T-helper 1 cell treated with Interleukin-12 subunit alpha and Interleukin-12 subunit beta and Interleukin-4 antibody, amounts not matched to agents 30 μg/mL and 1 μg/mL, for 36 hours (primary cell): ENCODE data around the gene ZNF138.
A peak's percentile ranks its signal among the peaks of the same experiment; 100 is the strongest.

ENCODE experiments used
- H3K27ac Mint-ChIP-seq: one replicate; pipeline ENCODE4 v1.8.0; 2021; ENCODE audit warnings: mild to moderate bottlenecking, mixed read lengths
- H3K27me3 Mint-ChIP-seq: one replicate; pipeline ENCODE4 v1.8.0; 2021; ENCODE audit warnings: low read depth, mixed read lengths
- H3K36me3 Mint-ChIP-seq: one replicate; pipeline ENCODE4 v1.8.0; 2021; ENCODE audit warnings: low read depth, mixed read lengths
- H3K4me1 Mint-ChIP-seq: one replicate; pipeline ENCODE4 v1.8.0; 2021; ENCODE audit warnings: low read depth, mixed read lengths
- H3K4me3 Mint-ChIP-seq: one replicate; pipeline ENCODE4 v1.8.0; 2021; ENCODE audit warnings: mild to moderate bottlenecking, moderate library complexity, mixed read lengths
- H3K9me3 Mint-ChIP-seq: one replicate; pipeline ENCODE4 v1.8.0; 2021; ENCODE audit warnings: mixed read lengths

The ZNF138 gene

DNA sequence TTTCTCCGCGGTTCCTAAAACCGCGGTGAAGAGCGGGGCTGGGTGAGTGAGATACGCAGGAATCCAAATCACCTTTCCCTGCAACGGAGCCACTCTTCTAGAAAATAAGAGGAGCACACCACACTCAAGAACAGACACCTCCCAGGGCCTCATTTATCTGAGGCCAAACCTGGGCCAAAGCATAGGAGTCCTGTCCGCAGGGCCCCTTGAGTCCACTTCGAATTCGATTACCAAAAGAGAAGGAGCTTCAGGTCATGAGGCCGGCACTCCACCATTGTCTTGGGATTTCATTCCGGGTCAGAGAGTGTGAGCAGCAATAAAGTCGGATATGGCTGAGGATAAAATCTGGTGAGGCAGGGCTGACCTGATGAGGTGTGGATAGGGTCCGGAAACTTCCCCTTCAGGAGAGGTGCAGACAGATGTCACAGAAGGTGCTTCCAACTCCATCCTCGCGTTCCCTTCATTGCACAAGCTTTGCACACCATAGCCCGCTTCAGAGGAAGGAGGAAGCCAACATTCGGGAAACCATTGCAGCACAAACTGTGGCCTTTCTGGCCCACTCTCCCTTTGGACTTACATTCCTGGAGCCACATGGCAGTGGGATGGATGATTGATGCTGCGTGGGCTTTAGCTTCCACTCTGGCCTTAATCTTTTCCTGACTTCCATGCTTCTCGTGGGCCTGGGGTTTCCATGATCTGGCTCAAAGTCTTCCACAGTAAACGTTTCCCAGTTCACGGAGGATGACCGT, 81.6 kb downstream of the ZNF138 start:
- H3K4me1 Mint-ChIP-seq: peaks cover 2% of the 10 kb centered on the region
- no peak overlapping the region for H3K27ac Mint-ChIP-seq
- H3K36me3 Mint-ChIP-seq: no peaks in the 10 kb centered on the region
- no peak overlapping the region for H3K4me3 Mint-ChIP-seq
- H3K9me3 Mint-ChIP-seq: peaks cover 34% of the 10 kb centered on the region
- no peaks in the 10 kb centered on the region for H3K27me3 Mint-ChIP-seq

DNA sequence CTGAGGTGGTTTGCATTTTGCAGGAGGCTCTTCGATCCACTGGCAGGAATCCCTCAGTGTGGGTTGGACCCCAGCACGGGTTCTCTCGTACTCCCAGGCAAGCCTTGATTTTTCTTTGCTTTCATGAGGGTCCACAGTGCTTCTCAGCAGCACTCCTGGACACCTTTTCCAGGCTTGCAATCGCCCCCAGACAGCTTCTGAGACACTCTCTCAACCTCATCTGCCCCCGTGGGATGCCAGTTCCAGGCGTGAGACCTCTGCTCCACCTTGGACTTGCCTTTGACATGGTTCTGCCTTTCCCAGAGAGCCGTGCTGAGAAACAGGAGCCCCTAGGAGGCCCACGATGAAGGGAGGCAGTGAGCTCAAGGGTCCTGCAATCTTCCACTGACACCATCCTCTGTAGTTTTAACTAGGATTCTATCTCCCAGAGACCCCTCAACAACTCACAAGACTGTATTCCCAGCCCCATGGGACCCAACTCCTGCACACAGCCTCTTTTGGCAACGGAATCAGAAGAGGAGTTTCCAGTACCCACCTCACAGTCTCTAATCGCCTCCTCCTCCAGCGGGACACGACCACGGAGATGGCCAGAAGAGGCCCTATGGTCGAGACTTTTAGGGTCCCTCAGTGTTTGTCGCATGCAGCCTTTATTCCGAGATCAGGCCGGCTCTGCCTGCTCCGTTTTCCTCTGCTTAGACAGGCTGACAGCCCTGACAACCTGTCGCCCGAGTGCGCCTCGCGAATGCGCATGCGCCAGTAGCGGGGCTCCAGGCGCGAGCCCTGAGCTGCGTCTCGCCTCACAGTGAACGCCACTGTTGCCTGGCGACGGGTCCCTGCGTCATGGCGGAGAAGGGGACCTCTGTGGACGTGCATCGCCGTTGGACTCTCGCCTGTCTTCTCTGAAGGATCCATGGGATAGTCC, 82.8 kb downstream of the ZNF138 start:
- peak overlapping the region; percentile 44 for H3K4me3 Mint-ChIP-seq

DNA sequence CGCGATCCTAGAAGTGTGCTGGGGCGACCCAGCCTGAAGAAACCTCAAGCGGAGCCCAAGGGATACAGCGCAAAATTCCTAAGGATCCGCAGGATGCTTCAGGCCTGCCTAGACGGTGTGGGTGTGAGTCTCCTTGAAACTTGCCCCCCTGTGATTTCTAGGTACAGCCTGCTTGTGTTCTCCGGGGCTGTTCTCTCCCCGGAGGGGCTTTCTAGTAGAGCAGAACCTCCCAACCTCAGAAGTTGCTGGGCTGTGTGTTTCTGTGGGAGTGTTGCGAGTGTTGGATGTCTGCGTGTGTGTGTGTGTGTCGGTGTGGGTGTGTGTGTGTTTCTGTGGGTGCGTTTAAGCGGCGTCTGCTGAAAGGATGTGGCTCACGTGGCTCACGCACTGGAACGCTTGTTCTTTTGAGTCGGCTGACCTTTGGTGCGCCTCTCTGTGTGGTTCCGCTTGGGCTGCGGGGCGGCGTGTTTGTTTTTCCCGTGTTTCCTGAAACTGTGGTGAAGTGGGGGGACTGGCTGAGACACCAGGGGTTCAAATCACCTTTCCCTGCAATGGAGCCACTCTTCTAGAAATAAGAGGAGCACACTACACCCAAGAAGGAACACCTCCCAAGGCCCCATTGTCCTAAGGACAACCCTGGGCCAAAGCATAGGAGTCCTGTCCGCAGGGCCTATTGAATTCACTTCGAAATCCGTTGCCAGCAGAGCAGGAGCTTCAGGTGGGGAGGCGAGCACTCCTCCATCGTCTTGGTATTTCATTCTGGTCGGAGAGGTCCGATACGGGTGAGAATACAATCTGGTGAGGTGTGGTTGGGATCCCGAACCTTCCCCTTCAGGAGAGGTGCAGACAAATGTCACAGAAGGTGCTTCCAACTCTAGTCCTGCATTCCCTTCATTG, 83.7 kb downstream of the ZNF138 start:
- Mint-ChIP-seq H3K4me1 (peaks cover 2% of the 10 kb centered on the region), H3K4me3 (no peak overlapping the region), H3K9me3 (peaks cover 30% of the 10 kb centered on the region), H3K27me3 (peaks cover 10% of the 10 kb centered on the region), H3K27ac (no peak overlapping the region), H3K36me3 (peaks cover 2% of the 10 kb centered on the region)

More for the DNA sequence above, 82.8 kb downstream of the ZNF138 start:
- no peaks in the 10 kb centered on the region for H3K36me3 Mint-ChIP-seq
- peaks cover 3% of the 10 kb centered on the region for H3K27me3 Mint-ChIP-seq
- peaks cover 2% of the 10 kb centered on the region for H3K4me1 Mint-ChIP-seq
- H3K9me3 Mint-ChIP-seq: peaks cover 29% of the 10 kb centered on the region
- H3K27ac Mint-ChIP-seq: no peak overlapping the region

GRCh38 chr7:64878684-64879083, 84.5 kb downstream of the ZNF138 start:
- H3K27ac Mint-ChIP-seq: no peak overlapping the region
- no peak overlapping the region for H3K4me3 Mint-ChIP-seq
- H3K36me3 Mint-ChIP-seq: peaks cover 2% of the 10 kb centered on the region
- H3K4me1 Mint-ChIP-seq: peaks cover 2% of the 10 kb centered on the region
- H3K9me3 Mint-ChIP-seq: peaks cover 32% of the 10 kb centered on the region
- peaks cover 12% of the 10 kb centered on the region for H3K27me3 Mint-ChIP-seq

- Mint-ChIP-seq H3K9me3 (peaks cover 34% of the 10 kb centered on the region), H3K27me3 (peaks cover 17% of the 10 kb centered on the region), H3K4me3 (no peak overlapping the region), H3K36me3 (peaks cover 2% of the 10 kb centered on the region), H3K27ac (no peak overlapping the region), H3K4me1 (peaks cover 2% of the 10 kb centered on the region)
These were observed 85.0 kb downstream of the ZNF138 start for GRCh38 chr7:64879086-64879730.

GRCh38 chr7:64879800-64880199, 85.6 kb downstream of the ZNF138 start:
- H3K4me3 Mint-ChIP-seq: no peak overlapping the region
- H3K27ac Mint-ChIP-seq: no peak overlapping the region
- peaks cover 17% of the 10 kb centered on the region for H3K27me3 Mint-ChIP-seq
- H3K36me3 Mint-ChIP-seq: peaks cover 2% of the 10 kb centered on the region
- peaks cover 36% of the 10 kb centered on the region for H3K9me3 Mint-ChIP-seq
- H3K4me1 Mint-ChIP-seq: peaks cover 2% of the 10 kb centered on the region

DNA sequence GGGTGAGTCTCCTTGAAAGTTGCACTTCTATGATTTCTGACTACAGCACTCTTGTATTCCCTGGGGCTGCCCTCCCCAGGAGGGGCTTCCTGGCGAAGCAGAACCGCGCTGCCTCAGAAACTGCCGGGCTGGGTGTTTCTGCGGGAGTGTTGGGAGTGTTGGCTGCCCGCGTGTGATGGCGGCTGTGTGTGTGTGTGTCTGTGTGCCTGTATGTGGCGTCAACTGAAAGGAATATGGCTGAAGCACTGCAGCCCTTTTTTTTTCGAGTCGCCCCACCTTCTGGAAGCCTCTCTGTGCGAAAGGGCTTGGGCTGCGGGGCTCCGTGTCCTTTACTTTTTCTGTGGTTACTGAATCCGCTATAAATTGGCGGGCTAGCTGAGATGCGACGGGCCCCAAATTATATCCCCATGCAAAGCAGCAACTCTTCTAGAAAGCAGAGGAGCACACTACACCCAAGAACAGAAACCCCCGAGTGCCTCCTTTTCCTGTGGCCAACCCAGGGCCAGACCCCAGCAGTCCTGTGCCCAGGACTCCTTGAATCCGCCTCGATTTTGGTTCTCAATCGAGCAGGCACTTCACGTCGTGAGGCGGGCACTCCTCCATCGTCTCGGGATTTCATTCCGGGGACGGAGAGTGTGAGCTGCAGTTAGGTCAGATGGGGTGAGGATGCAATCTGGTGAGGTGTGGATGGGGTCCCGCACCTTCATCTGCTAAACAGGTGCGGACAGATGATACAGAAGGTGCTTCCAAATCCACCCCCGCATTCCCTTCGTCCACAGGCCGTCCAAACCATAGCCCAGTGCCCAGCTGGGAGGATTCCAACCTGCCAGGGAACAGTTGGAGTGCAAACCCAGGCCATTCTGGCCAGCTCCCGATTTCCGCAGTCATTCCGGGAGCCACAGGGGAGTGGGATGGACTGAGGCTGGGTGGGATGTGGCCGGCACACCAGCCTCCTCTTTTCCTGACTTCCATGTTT, 86.4 kb downstream of the ZNF138 start:
- Mint-ChIP-seq H3K4me3 (no peak overlapping the region), H3K27ac (no peak overlapping the region), H3K27me3 (peaks cover 17% of the 10 kb centered on the region), H3K36me3 (peaks cover 2% of the 10 kb centered on the region), H3K9me3 (peaks cover 41% of the 10 kb centered on the region), H3K4me1 (peaks cover 2% of the 10 kb centered on the region)

- Mint-ChIP-seq H3K4me3 (no peak overlapping the region), H3K9me3 (peaks cover 42% of the 10 kb centered on the region), H3K27me3 (peaks cover 24% of the 10 kb centered on the region), H3K27ac (no peak overlapping the region), H3K36me3 (peaks cover 2% of the 10 kb centered on the region), H3K4me1 (peaks cover 2% of the 10 kb centered on the region)
These were observed 87.4 kb downstream of the ZNF138 start for GRCh38 chr7:64881461-64882287.

GRCh38 chr7:64882341-64883112, 88.3 kb downstream of the ZNF138 start:
- H3K27me3 Mint-ChIP-seq: peaks cover 24% of the 10 kb centered on the region
- H3K9me3 Mint-ChIP-seq: peaks cover 42% of the 10 kb centered on the region
- H3K4me3 Mint-ChIP-seq: peak overlapping the region; percentile 42
- no peak overlapping the region for H3K27ac Mint-ChIP-seq
- H3K36me3 Mint-ChIP-seq: peaks cover 2% of the 10 kb centered on the region
- peaks cover 2% of the 10 kb centered on the region for H3K4me1 Mint-ChIP-seq
